Measurements from ENCODE around the gene PLEKHM2.

DNA sequence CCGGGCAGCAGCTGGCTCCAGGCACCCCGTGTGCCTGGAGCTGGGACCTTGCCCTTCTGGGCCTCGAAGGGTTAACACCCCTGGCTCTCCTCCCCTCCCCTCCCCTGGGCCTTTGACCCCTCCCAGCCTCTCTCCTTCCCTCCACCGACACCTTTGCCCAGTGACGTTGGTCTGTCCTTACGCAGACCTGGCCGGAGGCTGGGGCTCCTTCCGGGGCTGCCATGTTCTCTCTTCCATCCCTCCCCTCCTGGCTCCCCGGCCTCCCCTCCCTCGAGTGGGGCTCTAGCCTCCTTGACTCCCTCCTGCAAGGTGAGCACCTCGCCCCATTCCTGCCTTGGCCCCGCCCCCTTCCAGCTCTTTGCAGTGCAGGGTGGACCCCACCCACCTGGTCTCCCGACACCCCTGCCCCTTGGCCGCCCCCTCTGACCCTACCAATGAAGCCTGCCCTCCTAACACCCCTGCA lies 58.2 kb downstream of the PLEKHM2 start, which contains the start of gene TMEM82:
- TF ChIP-seq RFX5 (IDR thresholded peaks at IDR 0.05; ENCODE audit: borderline replicate concordance, low read depth, low read length) (no peak), SP4 (IDR thresholded peaks at IDR 0.05; ENCODE audit: low read length) (no peak), SIN3A (conservative IDR thresholded peaks at IDR 0.05 in 1 of 2, IDR thresholded peaks at IDR 0.05 in 1 of 2; ENCODE audit: low read depth in 1 of 2, low read length in 2 of 2) (no peak), EZH2 (IDR thresholded peaks at IDR 0.05; ENCODE audit: low read depth, low read length, severe bottlenecking) (no peak)
- TF ChIP-seq, protein P1, sequence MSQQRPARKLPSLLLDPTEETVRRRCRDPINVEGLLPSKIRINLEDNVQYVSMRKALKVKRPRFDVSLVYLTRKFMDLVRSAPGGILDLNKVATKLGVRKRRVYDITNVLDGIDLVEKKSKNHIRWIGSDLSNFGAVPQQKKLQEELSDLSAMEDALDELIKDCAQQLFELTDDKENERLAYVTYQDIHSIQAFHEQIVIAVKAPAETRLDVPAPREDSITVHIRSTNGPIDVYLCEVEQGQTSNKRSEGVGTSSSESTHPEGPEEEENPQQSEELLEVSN (IDR thresholded peaks at IDR 0.05): no peak
- TF ChIP-seq, protein P2, sequence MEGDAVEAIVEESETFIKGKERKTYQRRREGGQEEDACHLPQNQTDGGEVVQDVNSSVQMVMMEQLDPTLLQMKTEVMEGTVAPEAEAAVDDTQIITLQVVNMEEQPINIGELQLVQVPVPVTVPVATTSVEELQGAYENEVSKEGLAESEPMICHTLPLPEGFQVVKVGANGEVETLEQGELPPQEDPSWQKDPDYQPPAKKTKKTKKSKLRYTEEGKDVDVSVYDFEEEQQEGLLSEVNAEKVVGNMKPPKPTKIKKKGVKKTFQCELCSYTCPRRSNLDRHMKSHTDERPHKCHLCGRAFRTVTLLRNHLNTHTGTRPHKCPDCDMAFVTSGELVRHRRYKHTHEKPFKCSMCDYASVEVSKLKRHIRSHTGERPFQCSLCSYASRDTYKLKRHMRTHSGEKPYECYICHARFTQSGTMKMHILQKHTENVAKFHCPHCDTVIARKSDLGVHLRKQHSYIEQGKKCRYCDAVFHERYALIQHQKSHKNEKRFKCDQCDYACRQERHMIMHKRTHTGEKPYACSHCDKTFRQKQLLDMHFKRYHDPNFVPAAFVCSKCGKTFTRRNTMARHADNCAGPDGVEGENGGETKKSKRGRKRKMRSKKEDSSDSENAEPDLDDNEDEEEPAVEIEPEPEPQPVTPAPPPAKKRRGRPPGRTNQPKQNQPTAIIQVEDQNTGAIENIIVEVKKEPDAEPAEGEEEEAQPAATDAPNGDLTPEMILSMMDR (IDR thresholded peaks at IDR 0.05; ENCODE audit: control extremely low read depth in 1 of 3, insufficient read depth in 1 of 3, low read depth in 1 of 3, low read length in 3 of 3): no peak

Data from H1 (cell line).